ENCODE measurements around the gene CELF4. TPM values are rescaled to one million over a fixed set of nuclear protein-coding genes. Genes with fewer than 3 reads are reported as not detected.
A peak's percentile ranks its signal among the peaks of the same experiment; 100 is the strongest.

Gene CELF4
- polyA plus RNA-seq, 1 experiment, result not detected

GRCh38 chr18:37578886-37579513 is 13.4 kb upstream of the CELF4 start:
- CTCF ChIA-PET, result interaction anchor here (0.7 to 1.4 kb wide), 2 partner anchors 10 to 14 kb away, joined by 3 to 6 read pairs; no protein-coding TSS in a partner anchor
- POLR2A ChIA-PET, result no interaction called here
- peak; percentile 43 for TF ChIP-seq CTCF (IDR thresholded peaks at IDR 0.05; ENCODE audit: insufficient read depth, low read depth, low read length)
- no peak overlapping the region for H3K4me3 ChIP-seq (ENCODE audit: low read depth, low read length)
- no peaks in the 10 kb centered on the region for H3K36me3 ChIP-seq (ENCODE audit: control insufficient read depth, insufficient read depth, low read length)
- no peak for DNase-seq (ENCODE audit: low read depth)
- H3K27me3 ChIP-seq (ENCODE audit: control insufficient read depth, insufficient read depth, low read length), result no peaks in the 10 kb centered on the region

GRCh38 chr18:37578182-37578678 is 12.6 kb upstream of the CELF4 start:
- TF ChIP-seq CTCF (IDR thresholded peaks at IDR 0.05; ENCODE audit: insufficient read depth, low read depth, low read length), result no peak
- POLR2A ChIA-PET, result no interaction called here
- Histone ChIP-seq H3K27me3 (ENCODE audit: control insufficient read depth, insufficient read depth, low read length) (no peaks in the 10 kb centered on the region), H3K36me3 (ENCODE audit: control insufficient read depth, insufficient read depth, low read length) (no peaks in the 10 kb centered on the region), H3K4me3 (ENCODE audit: low read depth, low read length) (no peak overlapping the region)
- CTCF ChIA-PET, result no interaction called here
- no peak for DNase-seq (ENCODE audit: low read depth)

- no peaks in the 10 kb centered on the region for H3K36me3 ChIP-seq (ENCODE audit: control insufficient read depth, insufficient read depth, low read length)
- DNase-seq (ENCODE audit: low read depth), result no peak
- ChIA-PET CTCF (no interaction called here), POLR2A (no interaction called here)
- H3K4me3 ChIP-seq (ENCODE audit: low read depth, low read length), result no peak overlapping the region
- no peak for TF ChIP-seq CTCF (IDR thresholded peaks at IDR 0.05; ENCODE audit: insufficient read depth, low read depth, low read length)
- no peaks in the 10 kb centered on the region for H3K27me3 ChIP-seq (ENCODE audit: control insufficient read depth, insufficient read depth, low read length)
Measured at GRCh38 chr18:37577051-37577611, 11.5 kb upstream of the CELF4 start.

GRCh38 chr18:37575646-37576045 is 10.0 kb upstream of the CELF4 start:
- no peaks in the 10 kb centered on the region for H3K36me3 ChIP-seq (ENCODE audit: control insufficient read depth, insufficient read depth, low read length)
- no peak for DNase-seq (ENCODE audit: low read depth)
- POLR2A ChIA-PET, result no interaction called here
- CTCF ChIA-PET, result no interaction called here
- H3K4me3 ChIP-seq (ENCODE audit: low read depth, low read length), result no peak overlapping the region
- H3K27me3 ChIP-seq (ENCODE audit: control insufficient read depth, insufficient read depth, low read length), result no peaks in the 10 kb centered on the region
- no peak for TF ChIP-seq CTCF (IDR thresholded peaks at IDR 0.05; ENCODE audit: insufficient read depth, low read depth, low read length)

GRCh38 chr18:37574113-37574512 is 8.5 kb upstream of the CELF4 start:
- Histone ChIP-seq H3K36me3 (ENCODE audit: control insufficient read depth, insufficient read depth, low read length) (no peaks in the 10 kb centered on the region), H3K27me3 (ENCODE audit: control insufficient read depth, insufficient read depth, low read length) (peaks cover 3% of the 10 kb centered on the region; the same call in 1 of the 2 replicates), H3K4me3 (ENCODE audit: low read depth, low read length) (no peak overlapping the region)
- ChIA-PET POLR2A (no interaction called here), CTCF (no interaction called here)
- no peak for DNase-seq (ENCODE audit: low read depth)
- TF ChIP-seq CTCF (IDR thresholded peaks at IDR 0.05; ENCODE audit: insufficient read depth, low read depth, low read length), result no peak
